Mesenchymal stem cell (in vitro differentiated cells and primary cell): Measurements from ENCODE around the gene CLEC18A.
A peak's percentile ranks its signal among the peaks of the same experiment; 100 is the strongest.
"Not testable (repeated sequence)": the region's sequence is repeated elsewhere in the genome, so short reads cannot be mapped to it uniquely, and the experiment has no call there.

Experiments
- DNase-seq: peaks from one replicate; pipeline ENCODE4 v3.0.0-alpha.2; 2013
- H2AFZ ChIP-seq: one replicate; pipeline ENCODE4 v1.6.1; 2013; ENCODE audit warnings: low read depth, mild to moderate bottlenecking, control low read depth, inconsistent platforms, low read length, moderate library complexity
- H2AK5ac ChIP-seq: 2 replicates; pipeline ENCODE4 v1.6.1; 2013; ENCODE audit warnings: low read length, moderate library complexity, mild to moderate bottlenecking, inconsistent platforms; ENCODE audit not compliant: severe bottlenecking
- H2BK120ac ChIP-seq: one replicate; pipeline ENCODE4 v1.6.1; 2013; ENCODE audit warnings: low read depth, mild to moderate bottlenecking, inconsistent platforms, low read length, moderate library complexity
- H2BK12ac ChIP-seq, 2 experiments: one replicate each; pipeline ENCODE4 v1.6.1; 2013; ENCODE audit warnings: inconsistent platforms in 2 of 2, low read length in 2 of 2, mild to moderate bottlenecking in 2 of 2, moderate library complexity in 2 of 2, control low read depth in 1 of 2
- H2BK15ac ChIP-seq: one replicate; pipeline ENCODE4 v1.6.1; 2013; ENCODE audit warnings: mild to moderate bottlenecking, low read depth, inconsistent platforms; ENCODE audit not compliant: poor library complexity, severe bottlenecking
- H2BK5ac ChIP-seq: 2 replicates; pipeline ENCODE4 v1.6.1; 2013; ENCODE audit warnings: low read depth, mild to moderate bottlenecking, low read length, control low read depth, inconsistent platforms; ENCODE audit not compliant: poor library complexity, severe bottlenecking
- H3K14ac ChIP-seq, 2 experiments: one replicate each; pipeline ENCODE4 v1.6.1; 2013; ENCODE audit warnings: inconsistent platforms in 2 of 2, low read length in 2 of 2, control low read depth in 1 of 2, mild to moderate bottlenecking in 1 of 2, moderate library complexity in 1 of 2
- H3K18ac ChIP-seq, 2 experiments: one replicate each; pipeline ENCODE4 v1.6.1; 2013; ENCODE audit warnings: inconsistent platforms in 2 of 2, low read length in 2 of 2, control low read depth in 1 of 2, low read depth in 1 of 2, mild to moderate bottlenecking in 1 of 2
- H3K23ac ChIP-seq, 2 experiments: one replicate each; pipeline ENCODE4 v1.6.1; 2013; ENCODE audit warnings: inconsistent platforms in 2 of 2, low read length in 2 of 2, mild to moderate bottlenecking in 2 of 2, moderate library complexity in 2 of 2, control low read depth in 1 of 2
- H3K27ac ChIP-seq: 2 replicates; pipeline ENCODE4 v1.5.1; 2013; ENCODE audit warnings: mild to moderate bottlenecking, moderate library complexity, low read length, control low read depth, inconsistent platforms; ENCODE audit not compliant: poor library complexity, severe bottlenecking
- H3K27me3 ChIP-seq, 2 experiments: 2 replicates each; pipeline versions ENCODE4 v1.6.1 to v1.7.0; 2013; ENCODE audit warnings: low read length in 2 of 2, mild to moderate bottlenecking in 2 of 2, moderate library complexity in 2 of 2, control low read depth in 1 of 2, inconsistent platforms in 1 of 2; ENCODE audit not compliant: control insufficient read depth in 1 of 2, insufficient read depth in 1 of 2
- H3K36me3 ChIP-seq, 2 experiments: 2 replicates each; pipeline versions ENCODE4 v1.6.1 to v1.7.0; 2013; ENCODE audit warnings: low read length in 2 of 2, control low read depth in 1 of 2, inconsistent platforms in 1 of 2, low read depth in 1 of 2, mild to moderate bottlenecking in 1 of 2; ENCODE audit not compliant: insufficient read depth in 2 of 2, control insufficient read depth in 1 of 2
- H3K4ac ChIP-seq, 2 experiments: one replicate each; pipeline ENCODE4 v1.6.1; 2013; ENCODE audit warnings: inconsistent platforms in 2 of 2, low read length in 2 of 2, mild to moderate bottlenecking in 2 of 2, moderate library complexity in 2 of 2, control low read depth in 1 of 2, low read depth in 1 of 2
- H3K4me1 ChIP-seq: 2 replicates; pipeline ENCODE4 v1.6.1; 2013; ENCODE audit warnings: low read depth, low read length, control low read depth; ENCODE audit not compliant: control insufficient read depth, insufficient read depth
- H3K4me2 ChIP-seq: 2 replicates; pipeline ENCODE4 v1.6.1; 2013; ENCODE audit warnings: low read length, mild to moderate bottlenecking, inconsistent platforms; ENCODE audit not compliant: poor library complexity, severe bottlenecking
- H3K4me3 ChIP-seq, 2 experiments: 2 replicates each; pipeline versions ENCODE4 v1.5.1 to v1.7.0; 2013; ENCODE audit warnings: low read length in 2 of 2, mild to moderate bottlenecking in 2 of 2, control low read depth in 1 of 2, low read depth in 1 of 2; ENCODE audit not compliant: insufficient read depth in 1 of 2
- H3K79me1 ChIP-seq: replicated peaks from 2 replicates; pipeline ENCODE4 v1.6.1; 2013; ENCODE audit warnings: mild to moderate bottlenecking, control low read depth, low read length, inconsistent platforms; ENCODE audit not compliant: poor library complexity, severe bottlenecking
- H3K9ac ChIP-seq: 2 replicates; pipeline ENCODE4 v1.7.0; 2013; ENCODE audit warnings: mild to moderate bottlenecking, low read length, moderate library complexity
- H3K9me3 ChIP-seq: 2 replicates; pipeline ENCODE4 v1.7.0; 2013; ENCODE audit warnings: mild to moderate bottlenecking, low read length; ENCODE audit not compliant: control insufficient read depth
- H4K8ac ChIP-seq: one replicate; pipeline ENCODE4 v1.6.1; 2013; ENCODE audit warnings: inconsistent platforms, mild to moderate bottlenecking, low read length, moderate library complexity
- H4K91ac ChIP-seq: one replicate; pipeline ENCODE4 v1.6.1; 2013; ENCODE audit warnings: mild to moderate bottlenecking, low read length, inconsistent platforms
- WGBS: methylation state at CpG from one replicate; pipeline ENCODE4 v1.1.7; 2013; ENCODE audit warnings: mixed read lengths; 5-methylcytosine and 5-hydroxymethylcytosine counted together

The CLEC18A gene

GRCh38 chr16:69941251-69942098 is 9.7 kb upstream of the CLEC18A start:
- Histone ChIP-seq H3K4me2 (no peak overlapping the region), H2BK15ac (no peak overlapping the region), H3K27ac (no peak overlapping the region), H3K4me3 (no peak overlapping the region), H3K79me1 (no peaks in the 10 kb centered on the region), H3K14ac (no peak overlapping the region), H3K4me1 (peaks cover 6% of the 10 kb centered on the region), H3K23ac (no peak overlapping the region), H3K27me3 (no peaks in the 10 kb centered on the region), H3K9me3 (no peaks in the 10 kb centered on the region), H3K36me3 (peaks cover 46 to 56% of the 10 kb centered on the region in 2 experiments), H2BK120ac (no peak overlapping the region), H4K8ac (no peak overlapping the region), H3K18ac (no peak overlapping the region), H3K9ac (no peak overlapping the region), H2AFZ (no peak overlapping the region), H2BK12ac (no peak overlapping the region), H2AK5ac (no peak overlapping the region), H2BK5ac (no peak overlapping the region), H4K91ac (no peak overlapping the region), H3K4ac (no peak overlapping the region)
- WGBS = 83% methylated on average over 28 of the region's 28 CpGs
- peak; percentile 58 for DNase-seq

- Histone ChIP-seq H3K4me1 (peaks cover 6% of the 10 kb centered on the region), H2BK5ac (no peak overlapping the region), H3K79me1 (no peaks in the 10 kb centered on the region), H3K27ac (no peak overlapping the region), H3K18ac (no peak overlapping the region), H3K36me3 (peaks cover 40 to 50% of the 10 kb centered on the region in 2 experiments), H3K9me3 (no peaks in the 10 kb centered on the region), H3K4me2 (no peak overlapping the region), H3K4me3 (no peak overlapping the region), H4K91ac (no peak overlapping the region), H2AK5ac (no peak overlapping the region), H3K27me3 (no peaks in the 10 kb centered on the region), H3K14ac (no peak overlapping the region), H3K9ac (no peak overlapping the region), H2BK120ac (no peak overlapping the region), H2AFZ (no peak overlapping the region), H3K23ac (no peak overlapping the region), H2BK12ac (no peak overlapping the region), H2BK15ac (no peak overlapping the region), H3K4ac (no peak overlapping the region), H4K8ac (no peak overlapping the region)
- no peak for DNase-seq
- 85% methylated on average over 11 of the region's 11 CpGs for WGBS
These were observed 9.0 kb upstream of the CLEC18A start for GRCh38 chr16:69942099-69942491.

- Histone ChIP-seq H3K9me3 (no peaks in the 10 kb centered on the region), H3K27ac (no peak overlapping the region), H3K4ac (no peak overlapping the region), H3K36me3 (peaks cover 33 to 43% of the 10 kb centered on the region in 2 experiments), H4K8ac (no peak overlapping the region), H2BK15ac (no peak overlapping the region), H3K4me2 (no peak overlapping the region), H3K18ac (no peak overlapping the region), H3K9ac (no peak overlapping the region), H3K4me1 (peaks cover 6% of the 10 kb centered on the region), H2AFZ (no peak overlapping the region), H3K27me3 (no peaks in the 10 kb centered on the region), H3K4me3 (no peak overlapping the region), H3K79me1 (no peaks in the 10 kb centered on the region), H3K23ac (no peak overlapping the region), H2BK5ac (no peak overlapping the region), H3K14ac (no peak overlapping the region), H4K91ac (no peak overlapping the region), H2BK120ac (no peak overlapping the region), H2BK12ac (no peak overlapping the region), H2AK5ac (no peak overlapping the region)
- no peak for DNase-seq
- WGBS = 96% methylated on average over 7 of the region's 8 CpGs
These were observed 8.4 kb upstream of the CLEC18A start for GRCh38 chr16:69942627-69943170.

- peak; percentile 67 for DNase-seq
- peaks cover 27 to 38% of the 10 kb centered on the region in 2 experiments for H3K36me3 ChIP-seq
- H4K8ac ChIP-seq, H3K9ac ChIP-seq, H3K4ac ChIP-seq, H2BK5ac ChIP-seq, H3K27ac ChIP-seq, H3K27me3 ChIP-seq, H2BK12ac ChIP-seq, H3K18ac ChIP-seq, H4K91ac ChIP-seq, H3K9me3 ChIP-seq, H2AFZ ChIP-seq, H3K79me1 ChIP-seq, H3K14ac ChIP-seq, H3K4me1 ChIP-seq, H2BK120ac ChIP-seq, H3K23ac ChIP-seq, H3K4me2 ChIP-seq, H2BK15ac ChIP-seq, H3K4me3 ChIP-seq, H2AK5ac ChIP-seq: not testable (repeated sequence)
- WGBS = 49% methylated on average over 13 of the region's 21 CpGs
These were observed 7.7 kb upstream of the CLEC18A start for GRCh38 chr16:69943241-69944036.
